ENCODE results near the gene LONRF2.

GRCh38 chr2:100224988-100225710, 97.2 kb downstream of the LONRF2 start:
- TF ChIP-seq, protein P1, sequence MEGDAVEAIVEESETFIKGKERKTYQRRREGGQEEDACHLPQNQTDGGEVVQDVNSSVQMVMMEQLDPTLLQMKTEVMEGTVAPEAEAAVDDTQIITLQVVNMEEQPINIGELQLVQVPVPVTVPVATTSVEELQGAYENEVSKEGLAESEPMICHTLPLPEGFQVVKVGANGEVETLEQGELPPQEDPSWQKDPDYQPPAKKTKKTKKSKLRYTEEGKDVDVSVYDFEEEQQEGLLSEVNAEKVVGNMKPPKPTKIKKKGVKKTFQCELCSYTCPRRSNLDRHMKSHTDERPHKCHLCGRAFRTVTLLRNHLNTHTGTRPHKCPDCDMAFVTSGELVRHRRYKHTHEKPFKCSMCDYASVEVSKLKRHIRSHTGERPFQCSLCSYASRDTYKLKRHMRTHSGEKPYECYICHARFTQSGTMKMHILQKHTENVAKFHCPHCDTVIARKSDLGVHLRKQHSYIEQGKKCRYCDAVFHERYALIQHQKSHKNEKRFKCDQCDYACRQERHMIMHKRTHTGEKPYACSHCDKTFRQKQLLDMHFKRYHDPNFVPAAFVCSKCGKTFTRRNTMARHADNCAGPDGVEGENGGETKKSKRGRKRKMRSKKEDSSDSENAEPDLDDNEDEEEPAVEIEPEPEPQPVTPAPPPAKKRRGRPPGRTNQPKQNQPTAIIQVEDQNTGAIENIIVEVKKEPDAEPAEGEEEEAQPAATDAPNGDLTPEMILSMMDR (conservative IDR thresholded peaks at IDR 0.05; ENCODE audit: low read depth, low read length), result no peak
- no peak for TF ChIP-seq EZH2 (IDR thresholded peaks at IDR 0.05; ENCODE audit: low read length, unreplicated experiment)
